ENCODE data around the gene LETMD1. TPM values are rescaled to one million over a fixed set of nuclear protein-coding genes. Genes with fewer than 3 reads are reported as not detected.
"Not testable (repeated sequence)": the region's sequence is repeated elsewhere in the genome, so short reads cannot be mapped to it uniquely, and the experiment has no call there.

LETMD1 gene
- total RNA-seq, 1 donor from 2014 or later: 37.1 TPM

GRCh38 chr12:51011955-51012354 is 36.2 kb upstream of the LETMD1 start:
- H3K9me3 Mint-ChIP-seq (ENCODE audit: unreplicated experiment): no peaks in the 10 kb centered on the region
- H3K4me1 Mint-ChIP-seq (ENCODE audit: low read depth, unreplicated experiment): peaks cover 20% of the 10 kb centered on the region
- no peaks in the 10 kb centered on the region for H3K36me3 Mint-ChIP-seq (ENCODE audit: unreplicated experiment)
- H3K27ac Mint-ChIP-seq (ENCODE audit: unreplicated experiment): no peak overlapping the region
- DNase-seq: peak; percentile 23
- no peaks in the 10 kb centered on the region for H3K27me3 Mint-ChIP-seq (ENCODE audit: unreplicated experiment)
- H3K4me3 Mint-ChIP-seq (ENCODE audit: unreplicated experiment): no peak overlapping the region
- no peak for TF ChIP-seq CTCF (IDR thresholded peaks at IDR 0.05; ENCODE audit: partially characterized antibody, unreplicated experiment)

- Mint-ChIP-seq H3K27me3 (ENCODE audit: unreplicated experiment) (no peaks in the 10 kb centered on the region), H3K36me3 (ENCODE audit: unreplicated experiment) (no peaks in the 10 kb centered on the region), H3K4me1 (ENCODE audit: low read depth, unreplicated experiment) (peaks cover 20% of the 10 kb centered on the region), H3K27ac (ENCODE audit: unreplicated experiment) (peak overlapping the region; percentile 50), H3K9me3 (ENCODE audit: unreplicated experiment) (no peaks in the 10 kb centered on the region), H3K4me3 (ENCODE audit: unreplicated experiment) (no peak overlapping the region)
- DNase-seq: no peak
- TF ChIP-seq CTCF (IDR thresholded peaks at IDR 0.05; ENCODE audit: partially characterized antibody, unreplicated experiment): no peak
Measured at GRCh38 chr12:51012570-51013236, 35.4 kb upstream of the LETMD1 start.

DNA sequence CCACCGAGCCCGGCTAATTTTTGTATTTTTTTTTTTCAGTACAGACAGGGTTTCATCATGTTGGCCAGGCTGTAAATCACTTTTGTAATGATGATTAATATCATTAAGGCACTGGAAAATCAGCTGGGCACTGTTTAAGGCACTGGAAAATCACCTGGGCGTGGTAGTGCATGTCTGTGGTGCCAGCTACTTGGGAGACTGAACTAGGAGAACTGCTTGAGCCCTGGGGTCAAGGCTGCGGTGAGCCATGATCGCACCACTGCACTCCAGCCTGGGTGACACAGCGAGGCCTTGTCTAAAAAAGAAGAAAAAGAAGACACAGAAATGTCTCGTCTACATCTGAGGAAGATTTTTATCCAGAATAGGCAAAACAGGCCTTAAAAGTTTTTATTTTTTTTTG is 34.7 kb upstream of the LETMD1 start:
- Mint-ChIP-seq H3K4me3 (ENCODE audit: unreplicated experiment) (no peak overlapping the region), H3K27me3 (ENCODE audit: unreplicated experiment) (no peaks in the 10 kb centered on the region), H3K9me3 (ENCODE audit: unreplicated experiment) (no peaks in the 10 kb centered on the region), H3K36me3 (ENCODE audit: unreplicated experiment) (no peaks in the 10 kb centered on the region), H3K27ac (ENCODE audit: unreplicated experiment) (no peak overlapping the region), H3K4me1 (ENCODE audit: low read depth, unreplicated experiment) (peaks cover 20% of the 10 kb centered on the region)
- TF ChIP-seq CTCF (IDR thresholded peaks at IDR 0.05; ENCODE audit: partially characterized antibody, unreplicated experiment): no peak
- DNase-seq: no peak

DNA sequence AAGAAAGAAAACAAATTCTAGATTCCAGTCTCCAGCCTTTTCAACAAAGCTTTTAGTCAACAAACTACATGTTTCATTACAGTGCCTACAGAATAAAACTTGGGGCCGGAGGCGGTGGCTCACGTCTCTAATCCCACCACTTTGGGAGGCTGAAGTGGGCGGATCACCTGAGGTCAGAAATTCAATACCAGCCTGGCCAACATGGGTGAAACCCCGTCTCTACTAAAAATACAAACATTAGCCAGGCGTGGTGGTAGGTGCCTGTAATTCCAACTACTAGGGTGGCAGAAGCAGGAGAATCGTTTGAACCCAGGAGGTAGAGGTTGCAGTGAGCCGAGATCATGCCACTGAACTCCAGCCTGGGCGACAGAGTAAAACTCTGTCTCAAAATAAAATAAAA is 33.7 kb upstream of the LETMD1 start:
- H3K27ac Mint-ChIP-seq (ENCODE audit: unreplicated experiment); DNase-seq; H3K36me3 Mint-ChIP-seq (ENCODE audit: unreplicated experiment); H3K4me3 Mint-ChIP-seq (ENCODE audit: unreplicated experiment); H3K27me3 Mint-ChIP-seq (ENCODE audit: unreplicated experiment); H3K9me3 Mint-ChIP-seq (ENCODE audit: unreplicated experiment): not testable (repeated sequence)
- peaks cover 15% of the 10 kb centered on the region for H3K4me1 Mint-ChIP-seq (ENCODE audit: low read depth, unreplicated experiment)

GRCh38 chr12:51017452-51017851 is 30.7 kb upstream of the LETMD1 start:
- H3K4me3 Mint-ChIP-seq (ENCODE audit: unreplicated experiment): no peak overlapping the region

More at GRCh38 chr12:51017452-51017851, 30.7 kb upstream of the LETMD1 start:
- TF ChIP-seq CTCF (IDR thresholded peaks at IDR 0.05; ENCODE audit: partially characterized antibody, unreplicated experiment): no peak
- no peaks in the 10 kb centered on the region for H3K36me3 Mint-ChIP-seq (ENCODE audit: unreplicated experiment)
- no peak for DNase-seq
- peaks cover 9% of the 10 kb centered on the region for H3K4me1 Mint-ChIP-seq (ENCODE audit: low read depth, unreplicated experiment)
- H3K27me3 Mint-ChIP-seq (ENCODE audit: unreplicated experiment): no peaks in the 10 kb centered on the region
- H3K27ac Mint-ChIP-seq (ENCODE audit: unreplicated experiment): no peak overlapping the region
- no peaks in the 10 kb centered on the region for H3K9me3 Mint-ChIP-seq (ENCODE audit: unreplicated experiment)
